NCI-H524 (cell line): ENCODE results near the gene CASKIN2.
A peak's percentile ranks its signal among the peaks of the same experiment; 100 is the strongest.

ENCODE experiments used
- DNase-seq, 2 experiments: peaks; one replicate each; lab custom pipeline; 2025; lab: John Stamatoyannopoulos, UW

The CASKIN2 gene

DNA sequence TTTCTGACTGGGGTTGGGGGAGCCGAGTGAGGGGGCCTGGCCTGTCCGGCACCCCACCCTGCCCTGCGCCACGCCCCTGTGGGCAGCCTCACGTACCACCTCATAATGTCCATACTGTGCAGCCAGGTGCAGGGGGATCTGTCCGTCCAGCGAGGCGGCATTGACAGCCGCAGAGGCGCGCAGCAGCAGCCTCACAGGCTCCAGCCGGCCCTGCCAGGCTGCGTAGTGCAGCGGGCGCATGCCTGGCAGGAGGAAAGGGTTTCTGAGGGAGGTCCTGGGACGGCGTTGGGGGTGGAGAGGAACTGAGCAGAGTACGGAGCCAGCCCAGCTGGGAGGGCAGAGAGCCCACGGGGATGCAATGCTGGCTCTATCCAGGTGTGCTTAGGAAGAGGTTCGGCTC is 8.4 kb downstream of the CASKIN2 start:
- no peak for DNase-seq

DNA sequence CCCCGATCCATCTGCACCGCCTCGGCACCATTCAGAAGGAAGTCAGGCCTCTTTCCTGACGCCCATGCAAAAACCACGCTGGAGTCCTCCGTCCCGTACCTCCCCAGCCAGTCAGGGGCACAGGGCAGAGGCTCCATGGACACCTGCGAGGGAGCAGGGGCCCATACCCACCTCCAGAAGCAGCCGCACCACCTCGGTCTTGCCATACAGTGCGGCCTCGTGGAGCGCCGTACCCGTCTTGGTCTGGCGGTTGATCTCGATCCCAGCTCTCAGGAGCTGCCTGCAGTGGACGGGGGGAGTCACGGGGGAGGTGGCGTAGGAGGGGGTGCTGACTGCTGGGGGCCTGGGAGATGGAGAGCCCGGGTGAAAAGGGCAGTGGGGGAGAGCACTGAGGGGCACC is 9.2 kb downstream of the CASKIN2 start:
- no peak for DNase-seq

DNA sequence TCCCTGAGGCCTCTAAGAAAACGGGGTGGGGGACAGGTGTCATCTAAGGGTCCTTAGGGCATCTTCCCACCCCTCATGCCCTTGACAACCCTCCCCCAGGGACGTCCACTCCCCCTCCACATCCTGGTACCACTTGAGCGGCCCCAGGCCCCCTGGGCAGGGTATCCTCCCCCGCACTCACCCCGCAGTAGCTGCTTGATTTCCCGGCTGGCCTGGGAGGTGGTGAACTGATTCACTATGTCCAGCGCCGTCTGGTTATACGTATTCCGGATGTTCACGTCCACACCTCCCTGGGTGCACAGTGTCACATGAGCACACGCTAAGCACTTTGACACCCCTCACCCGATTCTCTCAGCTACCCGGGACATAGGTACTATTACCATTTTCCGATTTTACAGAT is 9.7 kb downstream of the CASKIN2 start:
- no peak for DNase-seq

DNA sequence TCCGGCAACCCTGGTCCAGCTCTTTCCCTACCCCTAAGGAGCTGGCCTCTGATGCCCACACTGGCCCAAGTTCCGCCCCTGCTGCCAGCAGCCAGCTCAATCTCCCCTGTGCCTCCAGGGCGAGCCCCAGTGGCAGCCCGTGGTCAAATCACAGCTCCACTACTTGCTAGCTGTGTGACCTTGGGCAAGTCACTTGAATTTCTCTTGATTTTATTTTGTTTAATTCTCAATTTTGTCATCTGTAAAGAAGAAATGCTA is 10.3 kb downstream of the CASKIN2 start:
- no peak for DNase-seq

DNA sequence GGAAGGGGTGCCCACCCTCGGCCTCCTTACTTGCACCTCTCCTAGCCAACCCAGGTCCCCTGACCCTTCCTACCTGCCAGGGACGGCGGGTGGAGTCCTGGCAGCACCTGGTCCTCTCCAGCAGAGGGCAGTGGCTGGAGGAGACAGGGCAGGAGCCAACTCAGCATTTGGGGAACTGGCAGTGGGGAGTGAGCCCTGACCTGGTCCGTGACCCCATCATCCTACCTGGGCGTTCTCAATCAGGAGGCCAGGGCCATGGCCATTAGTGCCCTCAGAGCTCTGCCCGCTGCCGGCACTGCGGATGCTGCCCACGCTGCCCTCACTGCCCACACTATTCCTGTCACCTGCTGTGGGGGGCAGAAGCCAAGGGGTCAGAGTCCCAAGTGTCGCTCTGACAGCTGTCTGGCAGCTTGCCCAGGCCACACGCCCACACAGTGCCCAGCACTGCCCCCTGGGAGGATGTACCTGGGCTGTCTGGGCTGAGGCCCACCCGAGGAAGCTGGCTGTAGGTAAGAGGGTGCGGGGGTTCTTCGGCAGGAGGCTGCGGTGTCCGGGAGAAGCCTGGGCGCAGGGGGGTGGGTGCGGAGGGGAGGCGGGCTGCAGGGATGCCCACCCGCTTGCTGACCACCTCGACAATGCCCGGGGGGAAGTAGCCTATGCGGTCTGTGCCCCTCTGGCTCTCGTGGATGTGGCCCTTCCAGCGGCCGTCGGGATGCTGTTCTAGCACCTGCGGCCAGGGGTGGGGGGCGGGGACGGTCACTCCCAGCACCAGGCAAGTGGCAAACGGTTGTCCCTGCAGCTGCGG is 10.8 kb downstream of the CASKIN2 start:
- DNase-seq, result peak in 1 of 2 experiments; percentile 28

DNA sequence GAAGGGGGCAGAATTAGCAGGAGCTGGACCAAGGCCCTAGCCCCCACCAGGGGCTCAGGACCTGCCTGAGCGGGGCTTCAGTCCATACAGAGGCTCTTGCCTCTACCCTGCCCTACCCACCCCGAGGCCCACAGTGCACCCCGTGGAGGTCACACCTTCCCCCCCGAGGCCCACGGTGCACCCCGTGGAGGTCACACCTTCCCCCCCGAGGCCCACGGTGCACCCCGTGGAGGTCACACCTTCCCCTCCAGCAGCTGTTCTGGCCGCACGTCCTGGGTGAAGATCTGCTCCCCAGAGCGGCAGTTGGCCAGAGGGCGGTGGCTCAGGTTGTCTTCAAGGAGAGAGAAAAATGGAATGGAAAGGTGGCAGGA is 11.4 kb downstream of the CASKIN2 start:
- no peak for DNase-seq

DNA sequence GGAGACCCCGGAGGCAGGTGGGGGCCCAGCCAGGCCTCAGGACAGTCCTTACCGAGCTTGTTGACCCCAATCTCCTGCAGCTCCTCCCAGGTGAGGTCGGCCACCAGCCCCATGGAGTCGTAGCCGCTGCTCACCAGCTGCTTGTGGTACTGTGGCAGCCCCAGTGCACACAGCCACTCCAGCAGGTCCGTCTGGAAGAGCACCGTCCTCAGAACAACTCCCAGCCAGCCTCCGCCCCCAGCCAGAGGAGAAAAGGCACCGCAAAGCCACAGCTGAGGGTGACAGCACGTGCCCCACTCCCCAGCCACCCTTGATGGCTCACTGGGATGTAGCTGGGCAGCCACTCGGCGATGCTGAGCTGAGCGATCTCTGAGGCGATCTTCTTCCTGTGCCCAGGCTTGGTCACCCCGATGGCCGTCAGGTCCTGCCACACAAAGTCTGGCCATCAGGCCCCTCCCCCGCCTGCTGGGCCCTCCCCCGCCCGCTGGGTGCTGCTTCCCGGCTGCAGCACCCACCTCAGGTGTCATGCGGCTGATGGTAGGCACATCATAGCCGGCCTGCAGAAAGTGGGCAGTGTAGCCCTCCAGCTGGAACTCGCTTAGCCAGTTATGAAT is 11.9 kb downstream of the CASKIN2 start:
- no peak for DNase-seq

DNA sequence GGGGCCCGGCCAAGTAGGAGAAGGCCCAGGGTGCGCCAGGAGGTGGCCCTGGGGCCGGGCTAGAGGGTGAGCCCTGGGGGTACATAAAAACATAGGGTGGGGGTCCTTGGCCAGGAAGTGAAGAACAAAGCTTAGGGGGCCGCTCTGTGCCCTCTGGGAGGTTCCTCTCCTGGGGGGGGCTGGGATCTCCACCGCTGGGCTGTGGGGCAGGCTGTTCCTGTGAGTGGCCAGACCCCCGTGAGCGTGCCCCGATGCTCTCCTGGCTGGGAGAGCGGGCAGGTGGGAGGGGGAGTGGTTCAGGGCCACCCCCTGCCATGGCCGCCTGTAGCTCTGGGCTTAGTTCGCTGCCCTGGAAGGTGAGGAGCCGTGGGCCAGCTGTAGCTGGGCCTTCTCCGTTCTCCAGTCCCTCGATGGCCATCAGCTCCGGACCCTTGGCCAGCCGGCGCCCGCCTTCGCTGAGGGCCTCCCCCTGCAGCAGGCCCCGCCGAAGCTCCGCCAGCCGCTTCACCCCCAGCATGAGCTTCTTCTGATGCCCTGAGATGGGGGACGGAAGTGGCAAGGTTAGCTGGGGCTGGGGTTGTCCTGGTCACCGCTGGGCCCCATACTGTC is 12.5 kb downstream of the CASKIN2 start:
- no peak for DNase-seq

DNA sequence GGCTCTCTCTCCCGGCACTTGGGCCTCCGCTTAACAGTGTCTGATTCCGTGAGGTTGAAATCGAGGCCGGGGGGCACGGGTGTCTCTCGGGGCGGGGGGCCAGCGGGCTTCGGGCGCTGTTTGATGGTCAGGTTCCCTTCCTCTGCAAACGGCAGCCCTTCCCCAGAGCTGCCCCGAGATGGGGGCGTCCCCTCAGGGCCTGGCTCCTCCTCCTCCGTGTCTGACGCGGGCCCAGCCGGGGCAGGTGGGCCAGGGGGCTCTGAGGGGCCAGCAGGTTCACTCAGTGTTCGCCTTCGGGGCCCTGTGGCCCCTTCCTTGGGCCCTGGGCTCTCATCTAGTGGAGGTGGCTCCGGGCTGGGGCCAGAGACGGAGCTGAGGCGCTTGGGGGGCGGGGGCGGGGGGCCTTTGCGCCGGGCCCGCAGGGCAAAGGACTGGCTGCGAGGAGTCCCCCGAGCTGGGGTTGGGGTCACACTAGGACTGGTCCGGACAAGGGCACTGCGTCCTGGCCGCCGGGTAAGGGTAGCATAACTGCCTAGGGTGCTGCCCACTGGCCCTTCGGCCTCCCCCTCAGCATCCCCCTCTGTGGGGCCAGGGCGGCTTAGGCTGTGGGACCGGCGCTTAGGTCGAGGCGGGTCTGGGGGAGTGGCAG is 13.1 kb downstream of the CASKIN2 start:
- no peak for DNase-seq

DNA sequence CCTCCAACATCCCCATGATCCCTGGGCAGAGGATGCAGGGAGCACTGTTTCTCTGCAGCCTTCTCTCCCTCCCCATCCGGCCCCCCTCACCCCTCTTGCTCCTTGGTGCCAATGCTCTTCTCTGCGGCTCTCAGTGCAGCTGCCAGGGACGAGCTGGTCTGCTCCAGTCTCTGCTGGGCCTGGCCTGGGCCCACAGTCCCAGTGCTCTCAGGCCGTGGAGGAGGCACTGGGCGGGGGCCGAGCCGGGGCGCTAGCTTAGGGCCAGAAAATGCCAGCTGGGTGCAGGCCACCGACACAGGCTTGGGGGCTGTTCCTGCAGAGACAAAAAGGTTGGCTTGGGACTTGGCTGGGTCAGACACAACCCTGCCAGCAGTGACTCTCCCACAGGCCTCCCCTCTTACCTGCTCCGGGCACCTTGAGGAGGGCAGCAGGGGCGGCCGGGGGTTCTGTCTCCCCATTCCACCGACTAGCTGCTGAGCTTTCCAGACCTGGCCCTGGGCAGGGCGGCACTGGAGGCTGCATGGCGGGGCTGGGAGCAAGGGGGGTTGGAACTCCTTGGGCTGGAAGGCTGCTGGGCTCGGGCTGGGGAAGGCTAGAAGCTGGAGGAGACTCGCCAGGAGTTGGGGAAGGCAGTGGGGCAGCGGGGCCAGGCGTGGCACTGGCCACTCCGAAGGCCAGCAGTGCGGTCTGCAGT is 13.8 kb downstream of the CASKIN2 start:
- DNase-seq, result no peak

DNA sequence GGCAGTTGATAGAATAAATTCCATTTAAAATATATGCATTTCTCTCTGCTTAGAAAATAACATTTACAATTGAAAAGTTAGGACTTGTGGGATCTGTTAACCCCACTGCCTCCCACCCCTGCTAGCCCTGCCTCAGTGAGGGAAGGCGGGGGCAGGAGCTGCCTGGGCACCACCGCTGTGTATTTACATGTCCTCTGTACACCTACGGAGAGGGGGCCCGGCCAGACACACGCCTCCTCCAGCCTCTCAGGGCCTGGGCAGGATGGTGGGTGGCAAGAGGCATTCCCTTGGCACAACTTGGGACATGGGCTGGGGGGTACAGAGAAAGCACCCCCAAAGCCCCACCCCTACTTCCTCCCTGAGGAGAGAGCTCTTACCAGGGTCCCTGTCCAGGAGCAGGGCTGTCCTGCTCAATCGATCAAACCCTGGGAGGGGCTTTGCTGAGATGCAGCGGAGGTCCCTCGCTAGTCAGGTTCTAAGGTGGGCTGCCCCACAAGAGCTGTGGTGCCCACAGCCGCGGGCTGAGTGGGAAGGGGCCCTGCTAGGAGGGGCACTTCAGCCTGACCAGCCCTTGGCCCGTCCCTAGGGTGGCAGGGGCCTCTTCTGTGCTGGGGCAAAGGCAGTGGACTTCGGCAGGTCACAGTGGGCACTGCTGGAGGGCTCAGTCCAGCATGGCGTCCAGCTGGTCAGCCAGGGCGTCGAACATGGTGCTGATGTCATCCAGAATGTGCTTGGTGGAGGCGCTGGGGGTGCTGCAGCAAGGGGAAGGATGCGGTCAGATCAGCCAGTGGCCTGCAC is 14.7 kb downstream of the CASKIN2 start:
- DNase-seq, result no peak

DNA sequence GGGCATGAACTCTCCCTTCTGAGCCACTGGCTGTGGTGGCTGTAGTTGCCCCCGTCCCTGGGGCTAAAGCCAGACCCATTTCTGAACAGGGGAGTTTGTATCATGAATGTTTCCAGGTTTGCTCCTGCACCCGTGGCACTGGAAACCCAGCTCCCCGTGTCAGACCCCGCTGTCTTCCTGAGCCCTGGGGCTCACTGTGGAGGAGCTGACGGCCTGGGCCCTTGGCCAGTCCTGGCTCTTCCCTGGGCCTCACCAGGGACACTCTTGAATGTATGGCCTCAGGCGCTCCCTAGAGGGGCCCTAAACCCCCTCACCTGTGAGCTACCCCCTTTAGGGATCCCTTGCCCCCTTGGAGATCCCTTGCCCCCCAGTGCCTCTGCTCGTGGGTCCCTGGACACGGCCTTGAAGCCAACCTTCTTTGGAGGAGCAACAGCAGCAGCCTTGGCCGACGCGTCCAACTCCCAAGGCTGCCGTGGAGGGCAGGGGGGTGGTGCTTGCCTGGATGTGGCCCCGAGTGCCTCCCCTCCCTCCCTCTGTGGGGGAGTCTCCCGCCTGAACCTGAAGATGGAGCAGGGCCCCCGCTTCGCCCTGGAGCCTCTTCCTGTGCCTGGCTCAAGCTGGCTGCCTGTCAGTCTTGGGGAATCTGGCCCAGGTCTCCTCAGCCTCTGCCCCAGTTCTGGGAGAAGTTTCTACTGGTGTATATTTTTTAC is 15.9 kb downstream of the CASKIN2 start:
- DNase-seq, result no peak

DNA sequence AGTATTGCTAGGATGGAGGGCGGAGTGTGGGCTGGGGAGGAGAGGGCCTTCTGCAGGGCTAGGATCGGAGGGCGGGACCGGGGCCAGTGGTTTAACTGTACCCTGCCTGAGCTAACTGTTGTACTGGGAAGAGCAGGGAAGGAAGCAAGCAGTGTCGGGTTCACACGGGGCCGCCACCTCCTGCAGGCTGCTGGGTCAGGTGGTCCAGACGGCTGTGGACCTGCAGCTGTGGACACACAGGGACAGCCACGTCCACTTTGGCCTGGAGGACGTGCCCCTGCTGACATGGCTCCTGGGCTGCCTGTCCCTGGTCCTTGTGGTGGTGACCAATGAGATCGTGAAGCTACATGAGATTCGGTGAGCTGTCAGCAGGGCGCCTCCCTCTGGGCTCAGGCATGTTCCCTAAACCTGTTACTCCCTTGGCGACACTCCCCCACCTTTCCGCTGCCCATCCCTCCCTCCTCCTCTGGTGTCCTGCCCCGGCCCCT is 16.6 kb downstream of the CASKIN2 start:
- DNase-seq, result no peak

DNA sequence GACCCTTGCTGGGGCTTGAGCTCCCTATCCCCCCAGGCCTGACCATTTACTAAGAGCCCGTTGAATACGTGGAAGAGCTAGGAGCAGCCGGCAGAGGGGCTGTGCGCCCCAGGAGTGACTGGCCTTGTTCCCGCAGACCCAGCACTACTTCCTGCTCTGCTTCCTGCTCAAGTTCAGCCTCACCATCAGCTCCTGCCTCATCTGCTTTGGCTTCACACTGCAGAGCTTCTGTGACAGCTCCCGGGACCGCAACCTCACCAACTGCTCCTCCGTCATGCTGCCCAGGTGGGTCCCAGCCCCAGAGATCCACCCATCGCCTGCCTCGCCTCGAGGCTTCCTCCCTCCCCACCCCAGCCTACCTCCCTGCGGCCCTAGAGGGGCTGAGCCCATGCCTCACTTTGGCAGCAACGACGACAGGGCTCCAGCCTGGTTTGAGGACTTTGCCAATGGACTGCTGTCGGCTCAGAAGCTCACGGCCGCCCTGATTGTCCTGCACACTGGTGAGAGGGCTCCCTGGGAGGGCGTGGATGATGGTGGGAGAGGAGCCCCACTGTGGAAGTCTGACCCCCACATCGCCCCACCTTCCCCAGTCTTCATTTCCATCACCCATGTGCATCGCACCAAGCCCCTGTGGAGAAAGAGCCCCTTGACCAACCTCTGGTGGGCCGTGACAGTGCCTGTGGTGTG is 17.2 kb downstream of the CASKIN2 start:
- DNase-seq, result no peak

DNA sequence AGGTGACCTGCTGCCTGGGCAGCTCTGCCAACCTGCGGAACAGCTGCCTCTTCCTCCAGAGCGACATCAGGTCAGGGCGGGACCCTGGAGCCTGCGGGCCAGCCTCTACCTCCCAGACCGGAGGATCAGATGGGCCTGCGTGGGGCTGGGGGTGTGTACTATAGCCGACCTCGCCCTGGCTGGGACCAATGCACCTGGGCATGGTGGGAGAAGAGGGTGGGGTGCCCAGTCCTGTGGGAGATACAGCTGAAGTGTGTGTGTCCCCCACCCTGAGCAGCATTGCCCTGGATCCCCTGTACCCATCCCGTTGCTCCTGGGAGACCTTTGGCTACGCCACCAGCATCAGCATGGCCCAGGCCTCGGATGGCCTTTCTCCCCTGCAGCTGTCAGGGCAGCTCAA is 19.3 kb downstream of the CASKIN2 start:
- DNase-seq, result no peak

DNA sequence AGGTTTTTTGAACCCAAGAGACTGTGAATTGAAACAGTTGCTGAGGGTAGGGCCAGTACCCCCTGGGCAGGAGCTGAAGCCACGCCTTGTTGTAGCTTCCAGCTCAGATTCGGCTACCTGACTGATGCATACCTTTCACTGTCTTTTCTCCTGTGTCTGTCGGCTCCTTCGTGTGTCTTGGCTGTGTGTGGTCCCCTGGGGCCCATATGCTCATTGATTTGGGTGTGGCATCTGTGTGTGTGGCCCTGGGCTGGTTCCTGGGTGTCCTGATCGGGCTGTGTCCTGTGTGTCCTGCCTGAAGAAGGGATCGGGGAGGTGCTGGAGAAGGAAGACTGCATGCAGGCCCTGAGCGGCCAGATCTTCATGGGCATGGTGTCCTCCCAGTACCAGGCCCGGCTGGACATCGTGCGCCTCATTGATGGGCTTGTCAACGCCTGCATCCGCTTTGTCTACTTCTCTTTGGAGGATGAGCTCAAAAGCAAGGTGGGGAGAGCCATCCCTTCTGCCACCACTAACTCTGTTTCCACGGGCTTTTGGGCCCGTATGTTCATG is 20.9 kb downstream of the CASKIN2 start:
- no peak for DNase-seq

DNA sequence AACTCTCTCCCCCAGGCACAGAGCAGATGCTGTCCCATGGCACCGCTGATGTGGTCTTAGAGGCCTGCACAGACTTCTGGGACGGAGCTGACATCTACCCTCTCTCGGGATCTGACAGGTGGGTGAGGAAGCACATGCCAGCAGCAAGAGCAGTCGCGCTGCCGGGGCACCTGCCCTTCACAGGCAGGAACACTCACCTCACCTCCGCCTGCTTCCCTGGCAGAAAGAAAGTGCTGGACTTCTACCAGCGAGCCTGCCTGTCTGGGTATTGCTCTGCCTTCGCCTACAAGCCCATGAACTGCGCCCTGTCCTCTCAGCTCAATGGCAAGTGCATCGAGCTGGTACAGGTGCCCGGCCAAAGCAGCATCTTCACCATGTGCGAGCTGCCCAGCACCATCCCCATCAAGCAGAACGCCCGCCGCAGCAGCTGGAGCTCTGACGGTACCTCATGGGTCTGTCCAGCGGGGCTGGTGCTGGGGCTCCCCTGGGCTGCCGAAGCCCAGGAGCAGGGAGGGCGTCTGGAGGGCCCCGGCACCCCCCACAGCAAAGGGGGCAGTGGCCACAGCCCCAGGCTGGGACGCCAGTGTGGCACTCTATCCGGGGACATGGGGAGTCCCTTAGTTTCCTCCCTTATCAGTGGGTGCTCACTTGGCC is 21.7 kb downstream of the CASKIN2 start:
- DNase-seq, result no peak

DNA sequence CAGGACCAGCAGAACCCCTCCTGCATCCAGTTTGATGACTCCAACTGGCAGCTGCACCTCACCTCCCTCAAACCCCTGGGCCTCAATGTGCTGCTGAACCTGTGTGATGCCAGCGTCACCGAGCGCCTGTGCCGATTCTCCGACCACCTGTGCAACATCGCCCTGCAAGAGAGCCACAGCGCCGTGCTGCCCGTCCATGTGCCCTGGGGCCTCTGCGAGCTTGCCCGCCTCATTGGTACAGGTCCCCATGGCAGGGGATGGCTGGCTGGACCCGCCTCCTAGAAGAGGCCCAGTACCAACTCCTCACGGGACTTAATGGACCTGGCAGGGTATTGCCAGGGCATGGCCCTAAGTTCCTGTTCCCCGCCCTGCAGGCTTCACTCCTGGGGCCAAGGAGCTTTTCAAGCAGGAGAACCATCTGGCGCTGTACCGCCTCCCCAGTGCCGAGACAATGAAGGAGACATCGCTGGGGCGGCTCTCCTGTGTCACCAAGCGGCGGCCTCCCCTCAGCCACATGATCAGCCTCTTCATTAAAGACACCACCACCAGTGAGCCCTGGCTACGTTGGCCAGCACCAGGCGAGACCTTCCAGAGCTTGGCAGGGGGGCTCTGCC is 22.7 kb downstream of the CASKIN2 start:
- DNase-seq, result peak; percentile 34 to 83

DNA sequence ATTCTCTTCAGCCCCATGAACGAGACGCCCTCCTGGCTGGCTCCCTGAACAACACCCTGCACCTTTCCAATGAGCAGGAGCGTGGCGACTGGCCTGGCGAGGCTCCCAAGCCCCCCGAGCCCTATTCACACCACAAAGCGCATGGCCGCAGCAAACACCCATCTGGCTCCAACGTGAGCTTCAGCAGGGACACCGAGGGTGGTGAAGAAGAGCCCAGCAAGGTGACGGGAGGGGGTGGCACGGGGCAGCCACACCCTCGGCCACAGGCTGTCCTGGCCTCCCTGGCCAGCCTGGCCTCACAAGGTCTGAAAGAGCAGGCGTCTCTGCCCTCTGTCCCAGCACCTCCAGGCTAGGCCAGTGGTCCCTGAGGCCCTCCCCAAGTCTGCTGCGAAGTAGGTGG is 23.7 kb downstream of the CASKIN2 start:
- DNase-seq, result no peak
